H1 (cell line): ENCODE measurements around the gene EPHA1. TPM values are rescaled to one million over a fixed set of nuclear protein-coding genes. Genes with fewer than 3 reads are reported as not detected.

Source experiments
- CHD7 ChIP-seq: fragments of 300-600 bp; sonication (generic); IDR thresholded peaks from 2 replicates; pipeline ENCODE4 v1.7.1; 2012; ENCODE audit warnings: low read length, moderate library complexity, mild to moderate bottlenecking, inconsistent platforms; ENCODE audit not compliant: insufficient replicate concordance
- HDAC6 ChIP-seq: IDR thresholded peaks from one replicate; pipeline ENCODE4 v1.7.1; 2012; ENCODE audit warnings: low read depth, mild to moderate bottlenecking, inconsistent platforms, low read length, moderate library complexity
- KDM5A ChIP-seq: fragments of 200-600 bp; IDR thresholded peaks from 2 replicates; pipeline ENCODE4 v1.7.1; 2012; ENCODE audit warnings: mild to moderate bottlenecking, low read length, inconsistent platforms, mixed read lengths
- NANOG ChIP-seq: IDR thresholded peaks from 2 replicates; pipeline ENCODE4 v1.6.1; 2011; ENCODE audit warnings: low read length, low read depth, mild to moderate bottlenecking, inconsistent platforms; ENCODE audit not compliant: insufficient read depth, poor library complexity, severe bottlenecking
- SIN3A ChIP-seq, 2 experiments: IDR thresholded peaks in 1 of 2; conservative IDR thresholded peaks in 1 of 2; 2 replicates each; pipeline ENCODE4 v1.6.1; 2011 to 2012; ENCODE audit warnings: low read length in 2 of 2, improper control_type of control experiment in 1 of 2, low read depth in 1 of 2, mild to moderate bottlenecking in 1 of 2
- SP2 ChIP-seq: IDR thresholded peaks from 2 replicates; pipeline ENCODE4 v1.6.1; 2012; ENCODE audit warnings: mild to moderate bottlenecking, low read length, inconsistent platforms
- TAF1 ChIP-seq: IDR thresholded peaks from 2 replicates; pipeline ENCODE4 v1.6.1; 2011; ENCODE audit warnings: mild to moderate bottlenecking, low read depth, low read length
- TEAD4 ChIP-seq: IDR thresholded peaks from 2 replicates; pipeline ENCODE4 v1.6.1; 2012; ENCODE audit warnings: low read depth, low read length, inconsistent platforms, mixed read lengths
- polyA plus RNA-seq, 7 experiments: library from polyadenylated mRNA; depleted of rRNA in 3 of 7; stranded (reverse) in 5 of 7; unstranded in 2 of 7; fragments of >200 nt in 5 of 7; fragments of 200-250 nt in 2 of 7; gene quantifications; 1 replicate in 5 of 7; 2 replicates in 1 of 7; 4 replicates in 1 of 7; pipeline versions ENCODE4 v1.2.1 to v1.2.3, GENCODE V29; 2011 to 2013; ENCODE audit warnings: missing spikeins in 2 of 7, mixed read lengths in 2 of 7
- total RNA-seq: library from RNA; stranded (reverse); fragmentation: NEBNext Ultra II Directional; extraction: Animal tissue kit (Norgen Biotek cat#: 25700); gene quantifications from 2 replicates; pipeline ENCODE4 v1.2.1, GENCODE V29; 2021

EPHA1 gene
- total and polyA plus RNA-seq, 2 of the 8 experiments (the other 6 are each of a cell fraction or from before 2014, with no cell fraction given), result 86.5 to 133 TPM

GRCh38 chr7:143439866-143440265 is 31.2 kb upstream of the EPHA1 start (continued):
- no peak for TF ChIP-seq NANOG
- TF ChIP-seq TAF1, result no peak
- TF ChIP-seq HDAC6, result no peak
- no peak for TF ChIP-seq TEAD4
- TF ChIP-seq KDM5A, result no peak
- no peak for TF ChIP-seq SP2
- TF ChIP-seq CHD7, result no peak
- TF ChIP-seq SIN3A (conservative IDR thresholded peaks at IDR 0.05 in 1 of 2, IDR thresholded peaks at IDR 0.05 in 1 of 2; ENCODE audit: low read depth in 1 of 2, low read length in 2 of 2), result no peak
